ENCODE measurements around the gene SPRED2. TPM values are rescaled to one million over a fixed set of nuclear protein-coding genes. Genes with fewer than 3 reads are reported as not detected.
A peak's percentile ranks its signal among the peaks of the same experiment; 100 is the strongest.

Gene SPRED2
- total RNA-seq, 1 donor from 2014 or later = 54.5 TPM

DNA sequence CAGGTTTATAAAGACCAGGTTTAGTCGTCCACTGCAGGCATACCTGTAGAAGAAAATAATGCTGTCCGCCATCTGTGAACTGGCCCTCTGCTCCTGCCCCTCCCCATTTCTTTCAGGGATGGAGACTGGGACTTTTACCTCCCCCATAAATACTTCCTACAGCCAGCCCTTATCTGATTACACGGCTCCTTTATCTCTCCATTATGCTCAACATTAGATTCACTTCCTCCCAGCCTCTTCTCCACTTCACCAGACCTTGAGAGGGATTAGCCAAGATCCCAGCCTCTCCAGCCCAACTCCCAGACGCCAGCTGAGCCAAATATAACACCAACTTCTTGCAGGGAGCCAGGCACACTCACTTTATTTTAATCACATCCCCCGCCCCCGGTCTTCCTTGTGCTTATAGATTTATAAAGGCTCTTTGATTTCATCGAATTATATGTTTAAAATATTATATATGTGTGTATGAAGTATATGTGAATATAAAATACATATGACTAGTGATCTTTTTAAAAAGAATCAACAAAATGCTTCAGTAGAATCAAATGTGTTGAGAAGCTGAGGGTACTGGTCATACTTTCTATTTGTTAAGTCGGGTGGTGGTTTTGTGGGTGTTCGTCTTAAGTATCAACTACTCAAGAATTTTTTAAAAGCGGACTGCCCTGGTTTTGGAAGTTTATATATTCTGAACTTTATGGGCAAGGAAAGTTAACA lies 81.0 kb downstream of the SPRED2 start:
- Mint-ChIP-seq H3K9me3 (ENCODE audit: unreplicated experiment) (peaks cover 11% of the 10 kb centered on the region), H3K4me3 (ENCODE audit: unreplicated experiment) (peak overlapping the region; percentile 1), H3K4me1 (ENCODE audit: low read depth, unreplicated experiment) (peaks cover 67% of the 10 kb centered on the region), H3K27me3 (ENCODE audit: unreplicated experiment) (peaks cover 11% of the 10 kb centered on the region), H3K36me3 (ENCODE audit: unreplicated experiment) (peaks cover 10% of the 10 kb centered on the region), H3K27ac (ENCODE audit: unreplicated experiment) (peak overlapping the region; percentile 69)
- DNase-seq = no peak
- no peak for TF ChIP-seq CTCF (IDR thresholded peaks at IDR 0.05; ENCODE audit: partially characterized antibody, unreplicated experiment)

- Mint-ChIP-seq H3K27ac (ENCODE audit: unreplicated experiment) (peak overlapping the region; percentile 94), H3K4me1 (ENCODE audit: low read depth, unreplicated experiment) (peaks cover 63% of the 10 kb centered on the region), H3K36me3 (ENCODE audit: unreplicated experiment) (peaks cover 10% of the 10 kb centered on the region), H3K4me3 (ENCODE audit: unreplicated experiment) (peak overlapping the region; percentile 50), H3K27me3 (ENCODE audit: unreplicated experiment) (peaks cover 11% of the 10 kb centered on the region), H3K9me3 (ENCODE audit: unreplicated experiment) (peaks cover 11% of the 10 kb centered on the region)
- no peak for DNase-seq
- TF ChIP-seq CTCF (IDR thresholded peaks at IDR 0.05; ENCODE audit: partially characterized antibody, unreplicated experiment) = peak; percentile 64
These were observed 81.7 kb downstream of the SPRED2 start for GRCh38 chr2:65350651-65351056.

DNA sequence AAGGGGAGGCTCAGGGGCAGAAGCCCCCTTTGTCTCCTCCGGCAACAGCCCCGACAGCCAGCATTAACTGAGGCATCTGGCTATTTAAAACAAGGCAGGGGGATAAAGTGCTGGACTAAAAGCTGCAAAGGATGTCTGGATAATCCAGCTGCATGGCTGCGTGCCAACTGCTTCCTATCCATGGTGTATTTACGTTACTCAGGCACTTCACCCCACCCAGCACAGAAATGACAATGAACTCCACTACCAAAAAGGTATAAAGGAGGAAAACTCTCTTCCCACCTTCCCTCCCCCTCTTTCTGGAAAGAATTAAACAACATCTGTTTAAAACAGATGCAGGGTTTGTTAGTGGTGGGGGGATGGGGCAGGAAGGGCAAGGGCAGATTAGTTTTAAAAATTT lies 82.5 kb downstream of the SPRED2 start:
- no peak for TF ChIP-seq CTCF (IDR thresholded peaks at IDR 0.05; ENCODE audit: partially characterized antibody, unreplicated experiment)
- H3K9me3 Mint-ChIP-seq (ENCODE audit: unreplicated experiment) = peaks cover 11% of the 10 kb centered on the region
- H3K36me3 Mint-ChIP-seq (ENCODE audit: unreplicated experiment) = peaks cover 10% of the 10 kb centered on the region
- peak overlapping the region; percentile 69 for H3K4me3 Mint-ChIP-seq (ENCODE audit: unreplicated experiment)
- peak overlapping the region; percentile 94 for H3K27ac Mint-ChIP-seq (ENCODE audit: unreplicated experiment)
- H3K4me1 Mint-ChIP-seq (ENCODE audit: low read depth, unreplicated experiment) = peaks cover 59% of the 10 kb centered on the region
- peak; percentile 38 for DNase-seq
- peaks cover 11% of the 10 kb centered on the region for H3K27me3 Mint-ChIP-seq (ENCODE audit: unreplicated experiment)

- peaks cover 10% of the 10 kb centered on the region for H3K36me3 Mint-ChIP-seq (ENCODE audit: unreplicated experiment)
- H3K27ac Mint-ChIP-seq (ENCODE audit: unreplicated experiment) = peak overlapping the region; percentile 44
- H3K27me3 Mint-ChIP-seq (ENCODE audit: unreplicated experiment) = peaks cover 7% of the 10 kb centered on the region
- no peak for DNase-seq
- no peak for TF ChIP-seq CTCF (IDR thresholded peaks at IDR 0.05; ENCODE audit: partially characterized antibody, unreplicated experiment)
- H3K4me3 Mint-ChIP-seq (ENCODE audit: unreplicated experiment) = no peak overlapping the region
- peaks cover 55% of the 10 kb centered on the region for H3K4me1 Mint-ChIP-seq (ENCODE audit: low read depth, unreplicated experiment)
- peaks cover 11% of the 10 kb centered on the region for H3K9me3 Mint-ChIP-seq (ENCODE audit: unreplicated experiment)
These were observed 84.5 kb downstream of the SPRED2 start for GRCh38 chr2:65347913-65348312.

DNA sequence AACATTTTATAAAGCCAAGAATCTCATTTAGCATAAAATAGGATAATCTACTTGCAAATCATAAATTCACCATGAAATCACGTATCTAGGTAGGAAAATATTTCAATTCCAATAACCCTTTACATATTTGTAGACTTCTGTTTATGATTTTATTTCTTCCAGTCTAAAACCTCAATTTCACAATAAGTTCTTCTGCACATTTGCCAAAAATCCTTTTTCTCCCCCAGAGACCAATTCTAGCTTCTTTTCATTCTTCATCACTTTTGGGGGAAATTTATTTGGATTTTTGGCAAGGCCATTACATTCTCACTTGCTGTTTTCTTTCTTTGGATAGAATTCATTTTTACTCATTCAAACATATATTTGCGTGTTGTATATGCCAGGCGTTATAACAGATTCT lies 86.8 kb downstream of the SPRED2 start:
- Mint-ChIP-seq H3K4me3 (ENCODE audit: unreplicated experiment) (no peak overlapping the region), H3K9me3 (ENCODE audit: unreplicated experiment) (peaks cover 11% of the 10 kb centered on the region), H3K27ac (ENCODE audit: unreplicated experiment) (no peak overlapping the region), H3K4me1 (ENCODE audit: low read depth, unreplicated experiment) (peaks cover 50% of the 10 kb centered on the region), H3K36me3 (ENCODE audit: unreplicated experiment) (peaks cover 10% of the 10 kb centered on the region), H3K27me3 (ENCODE audit: unreplicated experiment) (peaks cover 7% of the 10 kb centered on the region)
- TF ChIP-seq CTCF (IDR thresholded peaks at IDR 0.05; ENCODE audit: partially characterized antibody, unreplicated experiment) = no peak
- no peak for DNase-seq

Data from glutamatergic neuron (in vitro differentiated cells).